ENCODE measurements around the gene PCMT1.
"Not testable (repeated sequence)": the region's sequence is repeated elsewhere in the genome, so short reads cannot be mapped to it uniquely, and the experiment has no call there.

PCMT1 gene

GRCh38 chr6:149833651-149834050, 84.1 kb downstream of the PCMT1 start:
- TF ChIP-seq CTCF (IDR thresholded peaks at IDR 0.05; ENCODE audit: insufficient read depth, missing control alignments), result no peak
- FAIRE-seq (no peak), DNase-seq (ENCODE audit: insufficient read length, low spot score) (no peak)

GRCh38 chr6:149834513-149835481, 85.3 kb downstream of the PCMT1 start:
- DNase-seq (ENCODE audit: insufficient read length, low spot score), result peak; percentile 36
- peak; percentile 93 for TF ChIP-seq CTCF (IDR thresholded peaks at IDR 0.05; ENCODE audit: insufficient read depth, missing control alignments)
- no peak for FAIRE-seq

GRCh38 chr6:149840345-149841075, 91.0 kb downstream of the PCMT1 start:
- TF ChIP-seq CTCF (IDR thresholded peaks at IDR 0.05; ENCODE audit: insufficient read depth, missing control alignments), result peak; percentile 56
- peak; percentile 48 for DNase-seq (ENCODE audit: insufficient read length, low spot score)
- no peak for FAIRE-seq

GRCh38 chr6:149842331-149842730, 92.8 kb downstream of the PCMT1 start:
- FAIRE-seq (no peak), DNase-seq (ENCODE audit: insufficient read length, low spot score) (no peak)
- TF ChIP-seq CTCF (IDR thresholded peaks at IDR 0.05; ENCODE audit: insufficient read depth, missing control alignments), result no peak

GRCh38 chr6:149843051-149843633, 93.6 kb downstream of the PCMT1 start:
- FAIRE-seq (no peak), DNase-seq (ENCODE audit: insufficient read length, low spot score) (no peak)
- TF ChIP-seq CTCF (IDR thresholded peaks at IDR 0.05; ENCODE audit: insufficient read depth, missing control alignments), result no peak

- FAIRE-seq, result not testable (repeated sequence)
Observed at GRCh38 chr6:149844036-149844435, 94.5 kb downstream of the PCMT1 start.

GRCh38 chr6:149844480-149844879, 94.9 kb downstream of the PCMT1 start:
- TF ChIP-seq CTCF (IDR thresholded peaks at IDR 0.05; ENCODE audit: insufficient read depth, missing control alignments), result no peak
- DNase-seq (ENCODE audit: insufficient read length, low spot score) (no peak), FAIRE-seq (no peak)

More at GRCh38 chr6:149844036-149844435, 94.5 kb downstream of the PCMT1 start:
- DNase-seq (ENCODE audit: insufficient read length, low spot score), result not testable (repeated sequence)
